Measurements from ENCODE around the gene GEMIN5.
"Not testable (repeated sequence)": the region's sequence is repeated elsewhere in the genome, so short reads cannot be mapped to it uniquely, and the experiment has no call there.

The GEMIN5 gene

GRCh38 chr5:154945695-154946301 lies 7.8 kb upstream of the GEMIN5 start:
- peak; percentile 83 for TF ChIP-seq CTCF (conservative IDR thresholded peaks at IDR 0.05; ENCODE audit: low read depth)
- ChIA-PET POLR2A (ENCODE audit: low non-redundant PET) (no interaction called here), CTCF (interaction anchor here (0.5 to 0.7 kb wide), 3 partner anchors 13 to 521 kb away, joined by 3 to 4 read pairs (median 3); no protein-coding TSS in a partner anchor)
- H3K27ac ChIP-seq: no peak overlapping the region
- DNase-seq (ENCODE audit: low spot score): peak; percentile 53

GRCh38 chr5:154944716-154945115 lies 6.7 kb upstream of the GEMIN5 start:
- no peak overlapping the region for H3K27ac ChIP-seq
- ChIA-PET CTCF (interaction anchor here (0.7 to 0.8 kb wide), 4 partner anchors 14 to 963 kb away, joined by 3 to 4 read pairs (median 4); no protein-coding TSS in a partner anchor), POLR2A (ENCODE audit: low non-redundant PET) (no interaction called here)
- no peak for DNase-seq (ENCODE audit: low spot score)
- TF ChIP-seq CTCF (conservative IDR thresholded peaks at IDR 0.05; ENCODE audit: low read depth): no peak

- H3K27ac ChIP-seq: no peak overlapping the region
- ChIA-PET CTCF (interaction anchor here (0.9 to 1.0 kb wide), 2 partner anchors 61 to 84 kb away, joined by 3 to 4 read pairs; no protein-coding TSS in a partner anchor), POLR2A (ENCODE audit: low non-redundant PET) (no interaction called here)
- no peak for DNase-seq (ENCODE audit: low spot score)
- TF ChIP-seq CTCF (conservative IDR thresholded peaks at IDR 0.05; ENCODE audit: low read depth): no peak
Observed at GRCh38 chr5:154943527-154943926, 5.5 kb upstream of the GEMIN5 start.

GRCh38 chr5:154940772-154941620 lies 3.0 kb upstream of the GEMIN5 start, which contains the start of gene MRPL22:
MRPL22 (plus strand) TSS chr5:154941073; CDS start chr5:154941111, 38 bp downstream.
- CTCF ChIA-PET: no interaction called here
- peak within 1 kb of the TSS; percentile 79 for H3K27ac ChIP-seq
- no peak for TF ChIP-seq CTCF (conservative IDR thresholded peaks at IDR 0.05; ENCODE audit: low read depth)
- DNase-seq (ENCODE audit: low spot score): peak; percentile 98
- POLR2A ChIA-PET (ENCODE audit: low non-redundant PET): no interaction called here

- CTCF ChIA-PET: no interaction called here
- TF ChIP-seq CTCF (conservative IDR thresholded peaks at IDR 0.05; ENCODE audit: low read depth): no peak
- DNase-seq (ENCODE audit: low spot score): no peak
- H3K27ac ChIP-seq: peak overlapping the region; percentile 79
- POLR2A ChIA-PET (ENCODE audit: low non-redundant PET): no interaction called here
Observed at GRCh38 chr5:154940375-154940771, 2.4 kb upstream of the GEMIN5 start.

- POLR2A ChIA-PET (ENCODE audit: low non-redundant PET); DNase-seq (ENCODE audit: low spot score): not testable (repeated sequence)
- CTCF ChIA-PET: interaction anchor here (0.6 kb wide), 1 partner anchor 14 kb away, joined by 3 read pairs; no protein-coding TSS in a partner anchor
Observed at GRCh38 chr5:154939387-154939786, 1.4 kb upstream of the GEMIN5 start.

More at GRCh38 chr5:154939387-154939786, 1.4 kb upstream of the GEMIN5 start:
- not testable (repeated sequence) for H3K27ac ChIP-seq
